Natural killer cell (primary cell): ENCODE data around the gene PTF1A. TPM values are rescaled to one million over a fixed set of nuclear protein-coding genes. Genes with fewer than 3 reads are reported as not detected.

Experiments used
- ATAC-seq, 3 donors: fragments of 150-1000 bp in 2 of 3; fragments of 200-7000 bp in 1 of 3; cut with Tn5 transposase; 1 replicate in 1 of 3; 2 replicates in 2 of 3; pipeline ENCODE4 v1.10.0; 2021; ENCODE audit warnings: mild to moderate bottlenecking in 2 of 3, moderate library complexity in 2 of 3
- DNase-seq, 2 donors: peaks; one replicate each; pipeline versions ENCODE4 v3.0.0 to v3.0.0-alpha.2; 2013 to 2021; ENCODE audit warnings: mixed read lengths in 1 of 2
- H3K27ac ChIP-seq: one replicate; pipeline ENCODE4 v1.5.1; 2013; ENCODE audit warnings: mild to moderate bottlenecking, low read length
- H3K27me3 ChIP-seq: one replicate; pipeline ENCODE4 v1.6.1; 2013; ENCODE audit warnings: low read length; ENCODE audit not compliant: control insufficient read depth, insufficient read depth
- H3K36me3 ChIP-seq: one replicate; pipeline ENCODE4 v1.6.1; 2013; ENCODE audit warnings: low read length; ENCODE audit not compliant: control insufficient read depth, insufficient read depth
- H3K4me1 ChIP-seq: one replicate; pipeline ENCODE4 v1.6.1; 2013; ENCODE audit warnings: low read length; ENCODE audit not compliant: control insufficient read depth, insufficient read depth
- H3K4me3 ChIP-seq: one replicate; pipeline ENCODE4 v1.5.1; 2013; ENCODE audit warnings: low read length
- H3K9me3 ChIP-seq: one replicate; pipeline ENCODE4 v1.6.1; 2013; ENCODE audit warnings: low read length; ENCODE audit not compliant: control insufficient read depth, insufficient read depth
- H3K27ac Mint-ChIP-seq, 2 donors: one replicate each; pipeline ENCODE4 v1.8.0; 2022; ENCODE audit warnings: mild to moderate bottlenecking in 2 of 2, mixed read lengths in 2 of 2, moderate library complexity in 1 of 2
- H3K27me3 Mint-ChIP-seq, 2 donors: one replicate each; pipeline ENCODE4 v1.8.0; 2022; ENCODE audit warnings: low read depth in 2 of 2, mixed read lengths in 2 of 2
- H3K36me3 Mint-ChIP-seq: one replicate; pipeline ENCODE4 v1.8.0; 2022; ENCODE audit warnings: mixed read lengths
- H3K4me1 Mint-ChIP-seq, 2 donors: one replicate each; pipeline ENCODE4 v1.8.0; 2022; ENCODE audit warnings: mixed read lengths in 2 of 2
- H3K4me3 Mint-ChIP-seq: one replicate; pipeline ENCODE4 v1.8.0; 2022; ENCODE audit warnings: mild to moderate bottlenecking, moderate library complexity, mixed read lengths
- H3K9me3 Mint-ChIP-seq, 2 donors: one replicate each; pipeline ENCODE4 v1.8.0; 2022; ENCODE audit warnings: mixed read lengths in 2 of 2
- WGBS: methylation state at CpG from one replicate; pipeline ENCODE4 v1.1.7; 2013; ENCODE audit warnings: missing lambda C conversion rate; ENCODE audit not compliant: insufficient coverage; 5-methylcytosine and 5-hydroxymethylcytosine counted together
- intact Hi-C: fragments of 100-400 bp; cut with micrococcal nuclease; formaldehyde crosslinking; loops from one replicate; pipeline ENCODE4 v1.14.2; 2022
- total RNA-seq, 4 donors: library from RNA; stranded (reverse); fragments of 120-200 nt in 1 of 4; gene quantifications; one replicate each; pipeline versions ENCODE4 v1.2.3 to v1.2.4, GENCODE V29; 2013 to 2022
- TF ChIP-seq, protein P1 (sequence below): fragments of 200-600 bp; IDR thresholded peaks from one replicate; pipeline ENCODE4 v1.8.0; 2022; ENCODE audit warnings: antibody characterized with exemption

PTF1A gene
- total RNA-seq, 3 donors from 2014 or later (not counting 1 experiment from before 2014, with no cell fraction given) = not detected

DNA sequence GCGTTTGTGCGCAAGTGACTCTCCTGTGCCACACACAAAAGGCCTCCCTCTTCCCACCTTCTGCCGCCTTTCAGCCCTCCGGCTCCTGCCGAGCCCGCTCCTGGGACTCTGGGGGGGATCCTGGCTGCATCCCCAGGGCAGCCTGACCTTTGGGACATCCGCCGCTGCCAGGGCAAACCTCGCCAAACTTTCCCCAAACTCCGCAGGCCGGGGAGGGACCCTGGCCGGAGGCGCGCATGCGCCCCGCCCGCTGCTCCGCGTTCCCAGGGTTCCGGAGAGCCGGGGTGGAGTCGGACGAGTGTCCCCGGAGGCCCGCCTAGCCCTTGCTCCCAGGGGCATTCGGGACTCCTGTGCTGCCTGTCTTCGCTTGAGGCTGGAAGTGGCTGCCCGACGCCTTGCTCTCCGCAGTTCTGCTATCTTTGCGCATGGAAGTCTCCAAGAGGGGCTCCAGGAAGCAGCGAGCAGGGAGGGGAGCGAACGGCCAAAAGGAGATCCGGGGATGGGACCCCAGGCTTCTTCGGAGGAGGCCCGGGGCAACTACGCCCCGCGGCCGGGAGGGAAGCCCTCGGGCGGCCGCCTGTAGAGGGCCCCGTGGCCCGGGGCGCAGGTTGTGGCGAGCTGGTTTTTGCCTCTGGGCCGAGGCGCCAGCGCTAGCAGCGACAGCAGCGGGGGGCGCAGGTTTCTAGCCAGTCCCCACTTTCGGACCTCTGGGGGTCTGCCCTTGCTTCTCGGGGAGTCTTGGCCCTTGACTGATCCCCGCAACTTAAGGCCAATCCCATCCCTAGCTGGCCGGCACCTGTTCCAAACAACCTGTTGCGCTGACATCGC is 7.0 kb downstream of the PTF1A start:
- no peaks in the 10 kb centered on the region for H3K36me3 Mint-ChIP-seq
- no peak overlapping the region for H3K27ac Mint-ChIP-seq

GRCh38 chr10:23199768-23200511 is 7.8 kb downstream of the PTF1A start:
- 3% methylated on average over 29 of the region's 30 CpGs for WGBS
- Histone ChIP-seq H3K27me3 (peaks cover 40% of the 10 kb centered on the region), H3K36me3 (no peaks in the 10 kb centered on the region), H3K27ac (no peak overlapping the region), H3K4me3 (no peak overlapping the region), H3K4me1 (no peaks in the 10 kb centered on the region), H3K9me3 (no peaks in the 10 kb centered on the region)
- intact Hi-C loops = no loop called here
- H3K27ac Mint-ChIP-seq = no peak overlapping the region
- H3K9me3 Mint-ChIP-seq = no peaks in the 10 kb centered on the region
- H3K27me3 Mint-ChIP-seq = peaks cover 64 to 84% of the 10 kb centered on the region in 2 donors
- ATAC-seq (no peak), DNase-seq (no peak)
- no peak overlapping the region for H3K4me3 Mint-ChIP-seq
- H3K4me1 Mint-ChIP-seq = no peaks in the 10 kb centered on the region
- TF ChIP-seq, protein P1, sequence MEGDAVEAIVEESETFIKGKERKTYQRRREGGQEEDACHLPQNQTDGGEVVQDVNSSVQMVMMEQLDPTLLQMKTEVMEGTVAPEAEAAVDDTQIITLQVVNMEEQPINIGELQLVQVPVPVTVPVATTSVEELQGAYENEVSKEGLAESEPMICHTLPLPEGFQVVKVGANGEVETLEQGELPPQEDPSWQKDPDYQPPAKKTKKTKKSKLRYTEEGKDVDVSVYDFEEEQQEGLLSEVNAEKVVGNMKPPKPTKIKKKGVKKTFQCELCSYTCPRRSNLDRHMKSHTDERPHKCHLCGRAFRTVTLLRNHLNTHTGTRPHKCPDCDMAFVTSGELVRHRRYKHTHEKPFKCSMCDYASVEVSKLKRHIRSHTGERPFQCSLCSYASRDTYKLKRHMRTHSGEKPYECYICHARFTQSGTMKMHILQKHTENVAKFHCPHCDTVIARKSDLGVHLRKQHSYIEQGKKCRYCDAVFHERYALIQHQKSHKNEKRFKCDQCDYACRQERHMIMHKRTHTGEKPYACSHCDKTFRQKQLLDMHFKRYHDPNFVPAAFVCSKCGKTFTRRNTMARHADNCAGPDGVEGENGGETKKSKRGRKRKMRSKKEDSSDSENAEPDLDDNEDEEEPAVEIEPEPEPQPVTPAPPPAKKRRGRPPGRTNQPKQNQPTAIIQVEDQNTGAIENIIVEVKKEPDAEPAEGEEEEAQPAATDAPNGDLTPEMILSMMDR = no peak
- no peaks in the 10 kb centered on the region for H3K36me3 Mint-ChIP-seq

More for the DNA sequence above, 7.0 kb downstream of the PTF1A start:
- Histone ChIP-seq H3K9me3 (no peaks in the 10 kb centered on the region), H3K4me1 (no peaks in the 10 kb centered on the region), H3K4me3 (no peak overlapping the region), H3K27me3 (peaks cover 43% of the 10 kb centered on the region), H3K27ac (no peak overlapping the region), H3K36me3 (no peaks in the 10 kb centered on the region)
- intact Hi-C loops = no loop called here
- TF ChIP-seq, protein P1 = no peak
- no peak overlapping the region for H3K4me3 Mint-ChIP-seq
- no peaks in the 10 kb centered on the region for H3K9me3 Mint-ChIP-seq
- peaks cover 63 to 79% of the 10 kb centered on the region in 2 donors for H3K27me3 Mint-ChIP-seq
- H3K4me1 Mint-ChIP-seq = no peaks in the 10 kb centered on the region
- 3% methylated on average over 60 of the region's 60 CpGs for WGBS
- DNase-seq (no peak), ATAC-seq (no peak)

- Histone ChIP-seq H3K36me3 (no peaks in the 10 kb centered on the region), H3K27me3 (peaks cover 39% of the 10 kb centered on the region), H3K4me3 (no peak overlapping the region), H3K27ac (no peak overlapping the region), H3K9me3 (no peaks in the 10 kb centered on the region), H3K4me1 (no peaks in the 10 kb centered on the region)
- no peaks in the 10 kb centered on the region for H3K36me3 Mint-ChIP-seq
- H3K9me3 Mint-ChIP-seq = no peaks in the 10 kb centered on the region
- TF ChIP-seq, protein P1 = no peak
- H3K4me1 Mint-ChIP-seq = no peaks in the 10 kb centered on the region
- peaks cover 60 to 84% of the 10 kb centered on the region in 2 donors for H3K27me3 Mint-ChIP-seq
- intact Hi-C loops = no loop called here
- H3K27ac Mint-ChIP-seq = no peak overlapping the region
- WGBS = 12% methylated on average over 12 of the region's 12 CpGs
- DNase-seq = no peak
- no peak overlapping the region for H3K4me3 Mint-ChIP-seq
- no peak for ATAC-seq
These were observed 8.5 kb downstream of the PTF1A start for GRCh38 chr10:23200586-23200985.
